MM.1S (cell line): ENCODE data around the gene DLD.

Experiments
- EZH2 ChIP-seq: fragments of 300-600 bp; sonication (generic); optimal IDR thresholded peaks from 2 replicates; pipeline ENCODE3; 2017; ENCODE audit warnings: low read depth, mild to moderate bottlenecking, antibody characterized with exemption, low read length, mixed read lengths
- EZH2phosphoT487 ChIP-seq: fragments of 300-600 bp; sonication (generic); IDR thresholded peaks from 2 replicates; pipeline ENCODE4 v1.6.1; 2018; ENCODE audit warnings: antibody characterized with exemption, low read length
- TF ChIP-seq, protein P1 (sequence below): fragments of 300-600 bp; sonication (generic); IDR thresholded peaks from 2 replicates; pipeline ENCODE4 v1.5.1; 2016; ENCODE audit warnings: antibody characterized with exemption, low read length, mixed read lengths

DNA sequence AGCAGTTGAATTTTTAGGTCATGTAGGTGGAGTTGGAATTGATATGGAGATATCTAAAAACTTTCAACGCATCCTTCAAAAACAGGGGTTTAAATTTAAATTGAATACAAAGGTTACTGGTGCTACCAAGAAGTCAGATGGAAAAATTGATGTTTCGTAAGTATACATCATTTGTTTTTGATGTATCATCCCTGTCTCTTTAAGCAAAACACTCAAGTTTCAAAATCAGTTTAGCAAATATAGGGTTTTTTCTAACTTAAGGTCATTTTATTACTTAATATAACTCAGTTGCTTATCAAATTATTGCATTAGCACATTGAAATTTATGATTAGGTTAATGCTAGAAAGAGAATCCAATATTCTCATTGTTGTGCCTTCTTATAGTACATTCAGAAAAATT lies 24.6 kb downstream of the DLD start:
- TF ChIP-seq EZH2, result no peak
- TF ChIP-seq, protein P1, sequence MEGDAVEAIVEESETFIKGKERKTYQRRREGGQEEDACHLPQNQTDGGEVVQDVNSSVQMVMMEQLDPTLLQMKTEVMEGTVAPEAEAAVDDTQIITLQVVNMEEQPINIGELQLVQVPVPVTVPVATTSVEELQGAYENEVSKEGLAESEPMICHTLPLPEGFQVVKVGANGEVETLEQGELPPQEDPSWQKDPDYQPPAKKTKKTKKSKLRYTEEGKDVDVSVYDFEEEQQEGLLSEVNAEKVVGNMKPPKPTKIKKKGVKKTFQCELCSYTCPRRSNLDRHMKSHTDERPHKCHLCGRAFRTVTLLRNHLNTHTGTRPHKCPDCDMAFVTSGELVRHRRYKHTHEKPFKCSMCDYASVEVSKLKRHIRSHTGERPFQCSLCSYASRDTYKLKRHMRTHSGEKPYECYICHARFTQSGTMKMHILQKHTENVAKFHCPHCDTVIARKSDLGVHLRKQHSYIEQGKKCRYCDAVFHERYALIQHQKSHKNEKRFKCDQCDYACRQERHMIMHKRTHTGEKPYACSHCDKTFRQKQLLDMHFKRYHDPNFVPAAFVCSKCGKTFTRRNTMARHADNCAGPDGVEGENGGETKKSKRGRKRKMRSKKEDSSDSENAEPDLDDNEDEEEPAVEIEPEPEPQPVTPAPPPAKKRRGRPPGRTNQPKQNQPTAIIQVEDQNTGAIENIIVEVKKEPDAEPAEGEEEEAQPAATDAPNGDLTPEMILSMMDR, result no peak
- no peak for TF ChIP-seq EZH2phosphoT487
